ENCODE data around the gene TSPAN14. TPM values are rescaled to one million over a fixed set of nuclear protein-coding genes. Genes with fewer than 3 reads are reported as not detected.

The TSPAN14 gene
- total RNA-seq, 1 experiment from 2014 or later, result 46.9 TPM

GRCh38 chr10:80498833-80499741, 45.0 kb downstream of the TSPAN14 start:
- H3K36me3 Mint-ChIP-seq (ENCODE audit: insufficient read depth, unreplicated experiment), result peaks cover 17% of the 10 kb centered on the region
- POLR2A ChIA-PET, result interaction anchor here (0.8 to 11.3 kb wide), 13 partner anchors 10 to 116 kb away, joined by 3 to 225 read pairs (median 4); partner anchors contain the start of gene TSPAN14
- H3K27me3 Mint-ChIP-seq (ENCODE audit: insufficient read depth, unreplicated experiment), result no peaks in the 10 kb centered on the region
- intact Hi-C loops (cut with micrococcal nuclease), result loop anchor here (1.0 kb wide), 1 partner anchor 27 kb away; no protein-coding TSS in a partner anchor
- peak overlapping the region; percentile 45 for H3K4me3 Mint-ChIP-seq (ENCODE audit: unreplicated experiment)
- H3K9me3 Mint-ChIP-seq (ENCODE audit: unreplicated experiment), result no peaks in the 10 kb centered on the region
- CTCF ChIA-PET, result interaction anchor here (0.6 to 21.4 kb wide), 11 partner anchors 10 to 122 kb away, joined by 3 to 923 read pairs (median 4); partner anchors contain the start of gene TSPAN14
- H3K27ac Mint-ChIP-seq (ENCODE audit: low read depth, unreplicated experiment), result peak overlapping the region; percentile 37
- BruUV-seq (replicated peaks), result no TSS peak
- H3K4me1 Mint-ChIP-seq (ENCODE audit: insufficient read depth, unreplicated experiment), result peaks cover 83% of the 10 kb centered on the region
- DNase-seq (ENCODE audit: unreplicated experiment), result peak; percentile 99
- TF ChIP-seq, protein P1, sequence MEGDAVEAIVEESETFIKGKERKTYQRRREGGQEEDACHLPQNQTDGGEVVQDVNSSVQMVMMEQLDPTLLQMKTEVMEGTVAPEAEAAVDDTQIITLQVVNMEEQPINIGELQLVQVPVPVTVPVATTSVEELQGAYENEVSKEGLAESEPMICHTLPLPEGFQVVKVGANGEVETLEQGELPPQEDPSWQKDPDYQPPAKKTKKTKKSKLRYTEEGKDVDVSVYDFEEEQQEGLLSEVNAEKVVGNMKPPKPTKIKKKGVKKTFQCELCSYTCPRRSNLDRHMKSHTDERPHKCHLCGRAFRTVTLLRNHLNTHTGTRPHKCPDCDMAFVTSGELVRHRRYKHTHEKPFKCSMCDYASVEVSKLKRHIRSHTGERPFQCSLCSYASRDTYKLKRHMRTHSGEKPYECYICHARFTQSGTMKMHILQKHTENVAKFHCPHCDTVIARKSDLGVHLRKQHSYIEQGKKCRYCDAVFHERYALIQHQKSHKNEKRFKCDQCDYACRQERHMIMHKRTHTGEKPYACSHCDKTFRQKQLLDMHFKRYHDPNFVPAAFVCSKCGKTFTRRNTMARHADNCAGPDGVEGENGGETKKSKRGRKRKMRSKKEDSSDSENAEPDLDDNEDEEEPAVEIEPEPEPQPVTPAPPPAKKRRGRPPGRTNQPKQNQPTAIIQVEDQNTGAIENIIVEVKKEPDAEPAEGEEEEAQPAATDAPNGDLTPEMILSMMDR (IDR thresholded peaks at IDR 0.05; ENCODE audit: unreplicated experiment), result no peak

GRCh38 chr10:80500572-80501380, 46.7 kb downstream of the TSPAN14 start:
- Mint-ChIP-seq H3K36me3 (ENCODE audit: insufficient read depth, unreplicated experiment) (peaks cover 20% of the 10 kb centered on the region), H3K9me3 (ENCODE audit: unreplicated experiment) (no peaks in the 10 kb centered on the region), H3K4me1 (ENCODE audit: insufficient read depth, unreplicated experiment) (peaks cover 83% of the 10 kb centered on the region), H3K27me3 (ENCODE audit: insufficient read depth, unreplicated experiment) (no peaks in the 10 kb centered on the region), H3K4me3 (ENCODE audit: unreplicated experiment) (peak overlapping the region; percentile 39), H3K27ac (ENCODE audit: low read depth, unreplicated experiment) (peak overlapping the region; percentile 37)
- no TSS peak for BruUV-seq (replicated peaks)
- ChIA-PET POLR2A (interaction anchor here (0.8 to 11.3 kb wide), 5 partner anchors 8 to 70 kb away, joined by 3 to 225 read pairs (median 8); partner anchors contain the start of gene TSPAN14), CTCF (interaction anchor here (0.6 to 21.4 kb wide), 8 partner anchors 8 to 248 kb away, joined by 3 to 923 read pairs (median 4); partner anchors contain the start of gene TSPAN14)
- TF ChIP-seq, protein P1 (IDR thresholded peaks at IDR 0.05; ENCODE audit: unreplicated experiment), result no peak
- peak; percentile 33 for DNase-seq (ENCODE audit: unreplicated experiment)
- intact Hi-C loops (cut with micrococcal nuclease), result no loop called here

DNA sequence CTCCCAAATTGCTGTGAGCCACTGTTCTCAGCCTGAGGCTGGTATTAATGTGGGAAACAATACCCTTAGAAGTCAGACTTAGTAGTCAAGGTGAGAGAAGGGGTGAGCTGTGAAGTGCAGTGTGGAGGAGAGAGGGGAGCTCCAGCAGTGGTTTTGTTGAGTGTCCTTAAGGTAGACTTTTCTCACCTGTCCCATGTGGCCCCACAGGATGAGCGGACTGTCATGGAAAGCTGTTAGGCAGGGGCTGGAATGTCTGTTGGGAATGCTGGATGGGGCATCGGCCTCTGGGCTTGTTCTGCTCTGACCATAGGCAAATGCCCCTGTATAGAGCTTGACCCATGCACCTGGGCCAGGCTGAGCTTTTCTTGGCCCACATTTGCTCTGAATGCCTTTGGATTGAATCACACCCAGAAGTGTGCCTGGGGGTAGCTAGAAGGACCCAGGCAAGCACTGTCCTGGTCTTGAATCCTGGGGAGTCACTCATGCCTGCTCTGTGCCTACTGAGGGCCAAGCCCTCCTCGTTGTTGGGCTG, 47.3 kb downstream of the TSPAN14 start:
- TF ChIP-seq, protein P1 (IDR thresholded peaks at IDR 0.05; ENCODE audit: unreplicated experiment), result no peak
- H3K27me3 Mint-ChIP-seq (ENCODE audit: insufficient read depth, unreplicated experiment), result no peaks in the 10 kb centered on the region
- intact Hi-C loops (cut with micrococcal nuclease), result no loop called here
- H3K4me1 Mint-ChIP-seq (ENCODE audit: insufficient read depth, unreplicated experiment), result peaks cover 87% of the 10 kb centered on the region
- ChIA-PET CTCF (interaction anchor here (0.6 to 21.4 kb wide), 4 partner anchors 44 to 249 kb away, joined by 3 to 923 read pairs (median 4); partner anchors contain the start of gene TSPAN14), POLR2A (interaction anchor here (0.8 to 11.3 kb wide), 4 partner anchors 23 to 71 kb away, joined by 3 to 225 read pairs (median 104); partner anchors contain the start of gene TSPAN14)
- H3K9me3 Mint-ChIP-seq (ENCODE audit: unreplicated experiment), result no peaks in the 10 kb centered on the region
- DNase-seq (ENCODE audit: unreplicated experiment), result peak; percentile 71
- BruUV-seq (replicated peaks), result no TSS peak
- H3K4me3 Mint-ChIP-seq (ENCODE audit: unreplicated experiment), result peak overlapping the region; percentile 39
- peak overlapping the region; percentile 37 for H3K27ac Mint-ChIP-seq (ENCODE audit: low read depth, unreplicated experiment)
- H3K36me3 Mint-ChIP-seq (ENCODE audit: insufficient read depth, unreplicated experiment), result peaks cover 26% of the 10 kb centered on the region
